GM12878 (cell line): ENCODE results near the gene LIX1L. TPM values are rescaled to one million over a fixed set of nuclear protein-coding genes. Genes with fewer than 3 reads are reported as not detected.

Source experiments
- BHLHE40 ChIP-seq, 2 experiments: fragments of 450-650 bp in 1 of 2; IDR thresholded peaks; 2 replicates each; pipeline ENCODE4 v1.6.1; 2011 to 2017; ENCODE audit warnings: low read depth in 2 of 2, borderline replicate concordance in 1 of 2, improper control_type of control experiment in 1 of 2, low read length in 1 of 2, mild to moderate bottlenecking in 1 of 2
- BRCA1 ChIP-seq: IDR thresholded peaks from 2 replicates; pipeline ENCODE4 v1.6.1; 2011; ENCODE audit warnings: low read depth, low read length, improper control_type of control experiment
- CREM ChIP-seq: IDR thresholded peaks from 2 replicates; pipeline ENCODE4 v1.6.1; 2014; ENCODE audit warnings: antibody characterized with exemption, low read depth
- ELK1 ChIP-seq: IDR thresholded peaks from 2 replicates; pipeline ENCODE4 v1.6.1; 2012; ENCODE audit warnings: low read depth, low read length, improper control_type of control experiment
- LARP7 ChIP-seq: fragments of 450-650 bp; IDR thresholded peaks from 2 replicates; pipeline ENCODE4 v1.6.1; 2017; ENCODE audit warnings: mild to moderate bottlenecking
- SMAD5 ChIP-seq: IDR thresholded peaks from 2 replicates; pipeline ENCODE4 v1.6.1; 2016; ENCODE audit warnings: antibody characterized with exemption, low read depth
- SPI1 ChIP-seq: IDR thresholded peaks from 2 replicates; pipeline ENCODE4 v1.6.1; 2011; ENCODE audit warnings: low read depth, mild to moderate bottlenecking, low read length, moderate library complexity, borderline replicate concordance; ENCODE audit not compliant: insufficient read depth
- SREBF1 ChIP-seq: IDR thresholded peaks from 2 replicates; pipeline ENCODE4 v1.6.1; 2012; ENCODE audit warnings: mild to moderate bottlenecking, low read length
- ZBTB40 ChIP-seq: fragments of 450-650 bp; IDR thresholded peaks from 2 replicates; pipeline ENCODE4 v1.6.1; 2016; ENCODE audit warnings: mild to moderate bottlenecking, moderate library complexity, borderline replicate concordance
- ZNF274 ChIP-seq: IDR thresholded peaks from one replicate; pipeline ENCODE4 v1.8.0; 2011; ENCODE audit not compliant: insufficient read length, insufficient read depth
- polyA plus RNA-seq, 11 experiments: library from polyadenylated mRNA; depleted of rRNA in 4 of 11; unstranded in 6 of 11; stranded (reverse) in 5 of 11; fragments of >200 nt; fragmentation: Nextera tagmentation in 4 of 11; fragmentation: Illumina TruSeq in 1 of 11; extraction: Ambion mirVana in 4 of 11; extraction: Trizol in 1 of 11; gene quantifications; 1 replicate in 1 of 11; 2 replicates in 10 of 11; pipeline versions ENCODE4 v1.2.1 to v1.2.3, GENCODE V29; 2011 to 2016; ENCODE audit warnings: inconsistent platforms in 2 of 11, missing spikeins in 2 of 11, low read depth in 1 of 11
- total RNA-seq, 4 experiments: library from RNA; depleted of rRNA in 3 of 4; stranded (reverse); fragments of >200 nt in 3 of 4; fragmentation: Illumina TruSeq in 1 of 4; extraction: Trizol in 1 of 4; gene quantifications; 2 replicates each; pipeline versions ENCODE4 v1.2.1 to v1.2.3, GENCODE V29; 2013 to 2021
- TF ChIP-seq, protein P1 (sequence below): IDR thresholded peaks from 2 replicates; pipeline ENCODE4 v1.6.1; 2011; ENCODE audit warnings: low read depth, low read length, improper control_type of control experiment, borderline replicate concordance
- TF ChIP-seq, protein P2 (sequence below): fragments of 450-650 bp; formaldehyde crosslinking; IDR thresholded peaks from 2 replicates; pipeline ENCODE4 v1.4.0; 2020; ENCODE audit warnings: mild to moderate bottlenecking, moderate library complexity

Gene LIX1L
- total and polyA plus RNA-seq, 10 of the 15 experiments (the other 5 are each of a cell fraction or from before 2014, with no cell fraction given): 5.5 to 48.2 (median 15.3) TPM

DNA sequence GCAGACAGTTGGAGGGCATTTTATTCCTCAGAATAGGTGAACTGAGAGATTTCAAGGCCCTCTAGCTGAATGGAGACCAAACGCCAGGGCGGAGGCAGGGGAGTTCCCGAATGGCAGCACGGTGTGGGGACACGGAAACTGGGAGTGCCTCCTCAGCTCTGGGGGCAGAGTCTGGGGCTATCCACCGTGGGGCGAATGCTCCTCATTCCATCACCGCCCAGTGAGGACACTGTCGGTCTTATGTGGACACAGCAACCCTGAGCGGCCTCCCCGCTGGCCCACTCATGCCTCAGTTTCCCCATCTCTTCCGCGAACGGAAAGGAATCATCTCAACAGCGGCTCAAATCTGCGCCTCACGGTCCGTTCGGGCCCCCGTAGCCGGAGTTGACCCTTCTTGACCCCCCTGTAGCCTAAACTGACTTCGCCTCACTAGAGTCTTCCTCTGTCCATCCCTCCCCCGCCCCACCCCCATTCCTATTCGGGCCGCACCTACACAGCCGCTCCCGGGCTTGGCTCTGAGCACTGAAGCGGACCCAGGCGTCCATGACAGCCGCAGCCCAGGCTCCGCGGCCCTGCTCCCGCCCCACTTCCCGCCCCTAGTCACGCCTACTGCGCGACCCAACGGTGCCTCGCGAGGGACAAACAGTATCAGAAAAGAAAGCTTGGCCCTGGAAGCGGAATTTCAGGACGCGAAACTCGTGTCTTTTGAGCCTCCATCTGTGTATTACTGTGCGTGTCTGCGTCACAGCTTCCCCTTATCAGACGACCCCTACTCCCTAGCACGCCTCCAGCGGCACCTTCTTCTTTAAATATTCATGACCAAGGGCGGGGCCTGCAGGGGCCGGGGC lies 39.4 kb downstream of the LIX1L start, which contains the start of gene PEX11B (continued):
- TF ChIP-seq, protein P1, sequence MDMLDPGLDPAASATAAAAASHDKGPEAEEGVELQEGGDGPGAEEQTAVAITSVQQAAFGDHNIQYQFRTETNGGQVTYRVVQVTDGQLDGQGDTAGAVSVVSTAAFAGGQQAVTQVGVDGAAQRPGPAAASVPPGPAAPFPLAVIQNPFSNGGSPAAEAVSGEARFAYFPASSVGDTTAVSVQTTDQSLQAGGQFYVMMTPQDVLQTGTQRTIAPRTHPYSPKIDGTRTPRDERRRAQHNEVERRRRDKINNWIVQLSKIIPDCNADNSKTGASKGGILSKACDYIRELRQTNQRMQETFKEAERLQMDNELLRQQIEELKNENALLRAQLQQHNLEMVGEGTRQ: no peak
- TF ChIP-seq SMAD5 (no peak; the same call in 1 of the 2 replicates), LARP7 (peak; percentile 33; the same call in 1 of the 2 replicates), BRCA1 (peak; percentile 63), BHLHE40 (IDR thresholded peaks at IDR 0.05; ENCODE audit: borderline replicate concordance in 1 of 2, low read depth in 2 of 2, low read length in 1 of 2) (peak; percentile 38 to 57; a peak in 3 of 4 replicates), CREM (peak; percentile 54; the same call in 1 of the 2 replicates), SPI1 (peak; percentile 27; the same call in 1 of the 2 replicates), SREBF1 (no peak), ZNF274 (no peak), ZBTB40 (no peak; the same call in 1 of the 2 replicates), ELK1 (0 out of 2 replicates have a peak, but pooled peaks have one; percentile 30)
- TF ChIP-seq, protein P2, sequence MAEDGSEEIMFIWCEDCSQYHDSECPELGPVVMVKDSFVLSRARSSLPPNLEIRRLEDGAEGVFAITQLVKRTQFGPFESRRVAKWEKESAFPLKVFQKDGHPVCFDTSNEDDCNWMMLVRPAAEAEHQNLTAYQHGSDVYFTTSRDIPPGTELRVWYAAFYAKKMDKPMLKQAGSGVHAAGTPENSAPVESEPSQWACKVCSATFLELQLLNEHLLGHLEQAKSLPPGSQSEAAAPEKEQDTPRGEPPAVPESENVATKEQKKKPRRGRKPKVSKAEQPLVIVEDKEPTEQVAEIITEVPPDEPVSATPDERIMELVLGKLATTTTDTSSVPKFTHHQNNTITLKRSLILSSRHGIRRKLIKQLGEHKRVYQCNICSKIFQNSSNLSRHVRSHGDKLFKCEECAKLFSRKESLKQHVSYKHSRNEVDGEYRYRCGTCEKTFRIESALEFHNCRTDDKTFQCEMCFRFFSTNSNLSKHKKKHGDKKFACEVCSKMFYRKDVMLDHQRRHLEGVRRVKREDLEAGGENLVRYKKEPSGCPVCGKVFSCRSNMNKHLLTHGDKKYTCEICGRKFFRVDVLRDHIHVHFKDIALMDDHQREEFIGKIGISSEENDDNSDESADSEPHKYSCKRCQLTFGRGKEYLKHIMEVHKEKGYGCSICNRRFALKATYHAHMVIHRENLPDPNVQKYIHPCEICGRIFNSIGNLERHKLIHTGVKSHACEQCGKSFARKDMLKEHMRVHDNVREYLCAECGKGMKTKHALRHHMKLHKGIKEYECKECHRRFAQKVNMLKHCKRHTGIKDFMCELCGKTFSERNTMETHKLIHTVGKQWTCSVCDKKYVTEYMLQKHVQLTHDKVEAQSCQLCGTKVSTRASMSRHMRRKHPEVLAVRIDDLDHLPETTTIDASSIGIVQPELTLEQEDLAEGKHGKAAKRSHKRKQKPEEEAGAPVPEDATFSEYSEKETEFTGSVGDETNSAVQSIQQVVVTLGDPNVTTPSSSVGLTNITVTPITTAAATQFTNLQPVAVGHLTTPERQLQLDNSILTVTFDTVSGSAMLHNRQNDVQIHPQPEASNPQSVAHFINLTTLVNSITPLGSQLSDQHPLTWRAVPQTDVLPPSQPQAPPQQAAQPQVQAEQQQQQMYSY: no peak
